Activated naive CD4-positive, alpha-beta T cell treated with anti-CD3 and anti-CD28 coated beads, Interleukin-2, amount 50 U/mL, for 16 hours (primary cell): ENCODE results near the gene NCAPD3.

Experiments used
- DNase-seq: peaks from one replicate; pipeline ENCODE4 v3.0.0-alpha.2; 2020

The NCAPD3 gene

DNA sequence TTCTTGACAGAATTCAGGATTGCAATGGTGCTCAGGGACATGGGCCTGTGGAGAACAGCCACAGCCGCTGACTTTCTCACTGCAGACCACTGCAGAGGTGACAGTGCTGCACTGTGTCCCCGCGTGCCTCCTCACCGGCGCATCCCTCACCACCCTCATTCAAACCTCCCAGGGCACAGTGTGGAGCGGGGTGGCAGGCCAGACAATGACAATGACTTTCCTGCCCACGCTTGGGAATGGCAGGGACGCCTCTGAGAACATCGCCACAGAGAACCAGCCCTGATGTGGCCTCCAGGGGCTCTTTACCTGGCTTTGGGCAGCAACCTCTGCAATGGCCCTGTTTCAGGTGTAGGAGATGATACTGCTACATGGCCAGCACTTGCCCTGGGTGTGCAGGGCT, 65.7 kb downstream of the NCAPD3 start:
- no peak for DNase-seq

DNA sequence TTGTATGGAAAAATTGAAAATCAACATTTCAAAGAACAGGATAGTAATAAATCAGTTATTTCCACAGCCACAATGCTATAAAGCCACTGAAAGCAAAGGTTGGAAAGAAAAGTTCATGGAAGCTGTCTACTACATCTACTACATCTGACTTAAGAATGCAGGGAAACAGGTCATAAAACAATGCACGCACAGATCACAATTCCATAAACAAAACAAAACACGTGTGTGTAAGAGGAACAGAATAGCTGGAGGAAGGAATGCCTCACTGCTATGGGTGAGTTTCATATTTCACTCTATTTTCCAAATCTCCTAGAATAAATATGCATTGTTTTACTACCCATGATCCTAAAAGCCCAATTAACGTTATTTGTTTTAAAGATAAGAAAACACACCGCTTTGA, 66.3 kb downstream of the NCAPD3 start:
- no peak for DNase-seq

DNA sequence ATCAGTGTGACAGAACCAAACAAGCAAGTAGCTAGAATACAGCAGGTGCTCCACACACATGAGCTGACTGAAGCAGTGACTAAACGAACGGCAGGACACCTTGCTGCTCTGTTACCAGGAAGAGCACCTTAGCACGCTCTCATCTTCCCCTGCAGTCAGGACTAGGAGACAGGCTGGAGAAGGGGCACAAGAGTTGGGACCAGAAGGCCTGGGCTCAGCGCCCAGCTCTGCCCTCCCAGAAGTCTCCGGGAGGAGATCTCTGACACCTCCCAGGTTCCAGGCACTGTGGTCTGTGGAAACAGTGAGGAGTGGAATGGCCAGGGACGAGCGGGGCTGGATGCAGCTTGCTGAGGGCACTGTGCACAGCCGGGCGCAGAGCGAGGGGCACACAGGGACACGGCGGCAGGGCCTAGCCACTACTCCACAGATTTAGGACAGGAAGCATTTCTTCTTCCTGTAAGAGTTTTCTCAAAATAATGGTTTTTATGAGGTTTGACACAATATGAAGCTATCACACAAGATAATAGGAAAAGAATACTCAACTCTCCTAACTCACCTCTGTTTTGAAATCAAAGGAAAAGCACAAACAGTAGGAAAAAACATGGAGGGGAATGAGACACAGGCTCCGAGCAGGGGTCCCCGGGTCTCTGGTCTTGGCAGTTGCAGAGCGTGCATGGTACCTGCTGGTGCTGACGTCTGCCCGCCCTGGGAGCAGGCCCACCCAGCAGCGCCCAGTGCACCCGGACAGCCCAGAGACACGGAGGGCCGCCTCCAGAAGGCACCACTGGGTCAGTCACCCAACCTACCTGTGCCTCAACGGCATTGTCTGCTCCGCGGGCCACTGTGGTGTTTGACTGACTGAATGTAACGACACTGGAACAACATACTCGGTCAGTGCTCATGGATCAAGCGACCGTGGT, 67.6 kb downstream of the NCAPD3 start:
- DNase-seq: no peak

DNA sequence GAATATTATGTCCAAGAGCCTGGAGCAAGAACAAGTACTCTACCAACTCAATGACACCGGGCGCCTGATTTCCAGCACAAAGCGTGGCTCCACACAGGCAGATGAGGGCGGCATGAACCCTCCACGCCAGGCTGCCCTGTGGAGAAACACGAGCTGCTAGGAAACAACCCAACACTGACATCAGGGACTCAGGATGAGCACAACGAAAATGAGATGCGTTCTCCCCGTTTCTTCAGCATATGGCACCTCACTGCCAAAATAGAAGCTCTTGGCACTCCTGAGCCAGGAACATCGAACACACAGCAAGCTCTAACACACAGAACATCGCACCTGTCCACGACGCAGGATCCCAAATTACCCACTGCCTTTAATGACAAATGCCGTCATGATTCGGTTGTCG, 68.3 kb downstream of the NCAPD3 start:
- DNase-seq: no peak

DNA sequence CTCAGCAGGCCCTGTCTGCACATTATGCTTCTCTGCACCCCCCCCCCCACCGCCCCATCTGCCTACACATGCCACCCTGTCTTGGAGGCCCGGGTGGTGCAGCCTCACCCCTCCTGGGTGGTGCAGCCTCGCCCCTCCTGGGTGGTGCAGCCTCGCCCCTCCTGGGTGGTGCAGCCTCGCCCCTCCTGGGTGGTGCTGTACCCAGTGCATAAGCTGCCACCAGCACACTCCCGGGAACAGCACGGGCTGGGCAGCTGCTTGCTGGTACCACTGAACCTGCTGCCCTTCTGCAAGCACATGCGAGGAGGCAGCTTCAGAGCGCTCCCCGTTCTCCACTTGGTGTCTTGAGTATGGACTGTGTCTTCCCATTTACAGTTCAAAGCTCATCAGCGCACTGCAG, 69.3 kb downstream of the NCAPD3 start:
- no peak for DNase-seq

DNA sequence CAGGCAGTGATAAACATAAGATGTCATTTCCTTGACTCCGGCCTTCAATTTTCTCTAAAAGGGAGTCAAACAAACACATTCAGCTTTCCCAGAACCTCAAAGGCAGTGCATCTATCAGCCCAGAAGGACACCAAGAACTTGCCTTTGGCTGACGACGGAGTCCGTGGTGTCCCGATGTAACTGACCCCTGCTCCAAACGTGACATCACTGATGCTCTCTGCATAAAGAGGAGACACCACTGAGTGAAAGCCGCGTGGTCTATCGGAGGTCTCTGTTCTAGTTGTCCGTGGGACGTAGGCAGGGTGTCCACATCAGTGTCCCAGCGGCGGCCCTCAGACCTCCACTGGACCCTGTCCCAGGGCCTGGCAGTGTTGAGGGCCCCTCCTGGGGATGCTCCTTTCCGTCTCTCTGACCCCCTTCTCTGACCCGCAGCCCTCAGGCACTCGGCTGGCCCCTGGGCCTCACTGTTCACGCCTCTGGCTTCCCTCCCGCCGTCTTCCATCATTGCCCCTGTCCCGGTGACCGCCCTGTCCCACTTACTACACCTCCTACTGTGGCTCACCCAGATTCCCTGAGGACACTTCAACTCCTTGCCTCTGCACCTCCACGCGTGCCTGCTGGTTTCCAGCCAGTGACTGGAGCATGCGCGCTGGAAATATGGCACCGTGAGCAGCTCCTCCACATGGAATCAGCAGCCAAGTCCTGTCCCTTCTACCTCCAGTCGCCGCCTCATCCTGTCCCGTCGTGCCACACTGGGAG, 70.4 kb downstream of the NCAPD3 start:
- no peak for DNase-seq

DNA sequence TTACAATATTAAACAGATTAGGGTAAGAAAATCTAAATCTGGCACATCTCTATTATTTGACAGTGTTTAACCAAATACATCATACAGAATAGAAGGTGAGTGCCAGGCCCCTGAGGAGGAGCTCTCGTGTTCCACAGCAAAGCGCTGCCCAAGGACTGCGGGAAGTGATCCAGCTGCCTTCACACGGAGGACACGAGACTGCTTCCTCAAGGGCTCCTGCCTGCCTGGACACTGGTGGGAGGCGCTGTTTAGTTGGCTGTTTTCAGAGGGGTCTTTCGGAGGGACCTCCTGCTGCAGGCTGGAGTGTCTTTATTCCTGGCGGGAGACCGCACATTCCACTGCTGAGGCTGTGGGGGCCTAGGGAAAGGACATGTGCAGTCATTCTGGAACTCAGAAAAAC, 71.1 kb downstream of the NCAPD3 start:
- DNase-seq: no peak

DNA sequence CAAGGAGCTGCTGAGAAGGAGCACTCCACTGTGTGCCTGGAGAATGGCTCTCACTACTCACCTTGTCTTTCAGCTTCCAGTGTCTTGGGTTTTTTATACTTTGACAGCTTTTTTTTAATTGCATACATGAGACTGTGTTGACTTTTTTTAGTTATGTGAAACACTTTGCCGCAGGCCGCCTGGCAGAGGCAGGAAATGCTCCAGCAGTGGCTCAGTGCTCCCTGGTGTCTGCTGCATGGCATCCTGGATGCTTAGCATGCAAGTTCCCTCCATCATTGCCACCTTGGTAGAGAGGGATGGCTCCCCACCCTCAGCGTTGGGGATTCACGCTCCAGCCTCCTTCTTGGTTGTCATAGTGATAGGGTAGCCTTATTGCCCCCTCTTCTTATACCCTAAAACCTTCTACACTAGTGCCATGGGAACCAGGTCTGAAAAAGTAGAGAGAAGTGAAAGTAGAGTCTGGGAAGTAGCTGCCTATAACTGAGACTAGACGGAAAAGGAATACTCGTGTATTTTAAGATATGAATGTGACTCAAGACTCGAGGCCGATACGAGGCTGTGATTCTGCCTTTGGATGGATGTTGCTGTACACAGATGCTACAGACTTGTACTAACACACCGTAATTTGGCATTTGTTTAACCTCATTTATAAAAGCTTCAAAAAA, 72.6 kb downstream of the NCAPD3 start:
- no peak for DNase-seq

DNA sequence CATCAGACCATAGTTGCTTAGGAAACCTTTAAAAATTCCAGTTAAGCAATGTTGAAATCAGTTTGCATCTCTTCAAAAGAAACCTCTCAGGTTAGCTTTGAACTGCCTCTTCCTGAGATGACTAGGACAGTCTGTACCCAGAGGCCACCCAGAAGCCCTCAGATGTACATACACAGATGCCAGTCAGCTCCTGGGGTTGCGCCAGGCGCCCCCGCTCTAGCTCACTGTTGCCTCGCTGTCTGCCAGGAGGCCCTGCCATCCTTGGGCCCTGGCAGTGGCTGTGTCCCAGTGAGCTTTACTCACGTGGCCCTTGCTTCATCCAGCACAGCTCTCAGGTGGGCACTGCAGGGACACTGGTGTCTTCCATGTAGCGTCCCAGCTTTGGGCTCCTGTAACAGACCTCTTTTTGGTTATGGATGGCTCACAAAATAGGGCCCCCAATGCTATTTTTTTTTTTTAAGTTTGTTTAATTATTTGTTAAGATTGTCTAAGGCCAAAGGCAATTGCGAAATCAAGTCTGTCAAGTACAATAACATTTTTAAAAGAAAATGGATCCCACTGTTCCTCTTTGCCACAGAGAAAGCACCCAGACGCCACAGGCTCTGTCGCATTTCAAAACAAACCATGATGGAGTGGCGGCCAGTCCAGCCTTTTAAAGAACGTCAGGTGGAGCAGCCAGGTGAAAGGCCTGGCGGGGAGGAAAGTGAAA, 73.4 kb downstream of the NCAPD3 start:
- no peak for DNase-seq

DNA sequence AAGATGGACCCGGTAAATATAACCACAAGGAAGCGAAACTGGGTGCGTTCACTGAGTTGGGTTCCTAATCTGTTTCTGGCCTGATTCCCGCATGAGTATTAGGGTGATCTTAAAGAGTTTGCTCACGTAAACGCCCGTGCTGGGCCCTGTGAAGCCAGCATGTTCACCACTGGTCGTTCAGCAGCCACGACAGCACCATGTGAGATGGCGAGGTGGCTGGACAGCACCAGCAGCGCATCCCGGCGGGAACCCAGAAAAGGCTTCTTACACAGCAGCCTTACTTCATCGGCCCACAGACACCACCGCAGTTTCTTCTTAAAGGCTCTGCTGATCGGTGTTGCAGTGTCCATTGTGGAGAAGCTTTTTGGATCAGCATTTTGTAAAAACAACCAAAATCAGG, 74.4 kb downstream of the NCAPD3 start:
- no peak for DNase-seq

DNA sequence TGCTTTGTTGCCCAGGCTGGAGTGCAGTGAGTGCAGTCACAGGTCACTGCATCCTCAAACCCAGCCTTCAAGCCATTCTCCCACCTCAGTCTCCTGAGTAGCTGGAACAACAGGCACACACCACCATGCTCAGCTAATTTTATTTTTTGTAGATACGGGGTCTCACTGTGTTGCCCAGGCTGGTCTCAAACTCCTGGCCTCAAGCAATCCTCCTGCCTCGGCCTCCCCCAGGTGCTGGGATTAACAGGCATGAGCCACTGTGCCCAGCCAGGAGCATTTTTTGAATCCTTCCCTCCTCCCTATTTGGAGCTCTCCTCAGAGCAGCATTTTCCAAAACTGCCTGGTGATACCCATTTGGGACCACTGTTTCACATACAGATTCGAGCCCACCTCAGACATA, 77.2 kb downstream of the NCAPD3 start:
- DNase-seq: no peak

DNA sequence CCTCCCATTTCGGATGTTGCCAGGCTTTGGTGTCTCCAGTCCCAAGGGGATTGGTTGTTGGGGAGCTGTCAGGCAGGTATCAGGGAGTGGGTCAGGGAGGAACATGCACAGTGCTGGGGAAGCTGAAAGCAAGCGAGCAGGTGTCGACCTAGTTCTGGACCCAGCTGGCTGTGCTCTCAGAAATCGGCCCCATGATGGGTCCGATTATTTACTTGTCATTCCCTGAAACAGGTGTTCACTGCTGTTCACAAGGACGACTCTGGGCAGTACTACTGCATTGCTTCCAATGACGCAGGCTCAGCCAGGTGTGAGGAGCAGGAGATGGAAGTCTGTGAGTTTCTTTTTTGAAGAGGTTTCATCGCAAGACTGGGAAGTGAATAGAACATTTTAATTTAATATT, 78.1 kb downstream of the NCAPD3 start:
- no peak for DNase-seq

DNA sequence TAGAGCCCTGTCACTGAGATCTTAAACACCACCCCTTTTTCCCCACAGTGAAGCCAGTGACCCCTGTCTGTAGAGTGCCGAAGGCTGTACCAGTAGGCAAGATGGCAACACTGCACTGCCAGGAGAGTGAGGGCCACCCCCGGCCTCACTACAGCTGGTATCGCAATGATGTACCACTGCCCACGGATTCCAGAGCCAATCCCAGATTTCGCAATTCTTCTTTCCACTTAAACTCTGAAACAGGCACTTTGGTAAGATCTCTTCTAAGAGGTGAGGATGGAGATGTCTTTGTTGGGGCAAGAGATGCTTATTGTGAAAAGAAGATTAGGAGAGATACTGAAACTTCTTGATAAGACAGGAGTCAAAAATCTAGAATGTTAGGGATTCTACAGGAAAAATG, 79.0 kb downstream of the NCAPD3 start:
- DNase-seq: no peak

DNA sequence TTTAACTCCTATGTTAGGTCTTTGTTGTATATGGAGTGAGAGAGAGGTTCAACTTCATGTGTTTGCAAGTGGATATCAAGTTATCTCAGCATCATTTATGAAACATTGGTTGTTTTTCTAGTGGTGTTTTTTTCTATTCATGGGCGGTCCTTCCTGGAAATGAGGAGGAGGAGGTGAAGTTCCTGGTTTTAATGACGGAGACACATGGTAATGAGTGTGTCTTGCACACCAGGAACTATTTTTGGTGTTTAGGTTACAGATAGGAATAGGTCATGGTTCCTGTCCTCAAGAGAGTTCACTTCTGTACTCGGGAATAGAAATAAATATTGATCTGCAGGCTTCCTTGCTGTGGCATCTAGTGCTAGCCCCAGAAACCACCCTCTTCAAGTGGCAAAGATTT, 80.0 kb downstream of the NCAPD3 start:
- no peak for DNase-seq

DNA sequence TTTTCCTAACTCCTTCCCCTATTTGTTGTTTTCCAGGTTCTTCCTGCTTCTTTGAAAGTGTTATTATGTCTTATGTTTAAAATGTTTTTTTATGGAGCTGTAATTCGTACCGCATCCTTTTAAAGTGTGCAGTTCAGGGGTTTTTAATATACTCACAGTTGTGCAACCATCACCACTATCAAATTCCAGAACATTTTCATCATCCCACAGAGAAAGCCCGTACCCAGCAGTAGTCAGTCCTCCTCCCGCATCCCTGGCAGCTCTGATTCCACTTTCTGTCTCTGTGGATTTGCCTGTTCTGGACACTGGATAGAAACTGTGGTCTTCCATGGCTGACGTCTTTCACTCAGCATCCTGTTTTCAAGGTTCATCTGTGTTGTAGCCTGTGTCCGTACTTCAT, 81.2 kb downstream of the NCAPD3 start:
- DNase-seq: no peak

DNA sequence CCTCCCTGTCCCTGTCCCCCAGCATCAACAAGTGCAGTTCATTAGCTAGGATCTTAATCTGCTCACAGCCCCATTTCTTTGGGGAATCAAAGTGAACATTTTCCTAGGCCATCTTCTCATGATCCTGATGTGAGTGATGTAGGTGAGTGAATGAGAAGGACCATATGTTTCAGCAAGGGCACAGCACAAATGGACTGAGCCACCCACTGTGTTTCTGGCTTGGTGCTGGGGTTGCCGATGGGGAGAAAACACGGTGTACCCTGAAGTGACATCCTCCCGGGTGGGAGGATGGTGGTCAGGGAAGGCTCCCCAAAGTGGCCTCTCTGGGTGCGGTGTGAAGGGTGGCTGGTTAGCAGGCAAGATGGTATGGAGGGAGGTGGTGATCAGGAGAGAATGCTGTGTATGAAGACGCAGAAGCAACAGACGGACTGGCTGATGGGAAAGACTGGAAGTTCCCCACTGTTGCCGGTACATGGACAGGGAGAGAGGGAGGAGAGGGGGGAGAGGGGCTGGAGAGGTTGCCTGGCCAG, 82.7 kb downstream of the NCAPD3 start:
- DNase-seq: no peak

DNA sequence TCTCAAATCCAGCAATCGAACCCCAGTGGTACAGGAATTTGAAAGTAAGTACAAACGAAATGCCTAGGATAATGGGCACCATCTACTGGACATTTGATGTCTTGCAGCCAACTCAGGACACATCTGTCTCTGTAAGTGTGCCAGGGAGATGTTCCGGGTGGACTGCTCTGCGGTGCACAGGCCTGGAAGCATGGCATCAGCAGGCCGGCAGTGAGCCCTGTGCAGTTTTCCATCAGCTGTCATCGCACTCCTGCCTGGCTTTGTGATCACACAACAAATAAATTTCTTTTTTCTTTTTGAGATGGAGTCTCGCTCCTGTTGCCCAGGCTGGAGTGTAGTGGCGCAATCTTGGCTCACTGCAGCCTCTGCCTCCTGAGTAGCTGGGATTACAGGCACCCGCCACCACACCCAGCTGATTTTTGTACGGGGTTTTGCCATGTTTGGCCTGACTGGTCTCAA, 83.9 kb downstream of the NCAPD3 start:
- peak; percentile 36 for DNase-seq

DNA sequence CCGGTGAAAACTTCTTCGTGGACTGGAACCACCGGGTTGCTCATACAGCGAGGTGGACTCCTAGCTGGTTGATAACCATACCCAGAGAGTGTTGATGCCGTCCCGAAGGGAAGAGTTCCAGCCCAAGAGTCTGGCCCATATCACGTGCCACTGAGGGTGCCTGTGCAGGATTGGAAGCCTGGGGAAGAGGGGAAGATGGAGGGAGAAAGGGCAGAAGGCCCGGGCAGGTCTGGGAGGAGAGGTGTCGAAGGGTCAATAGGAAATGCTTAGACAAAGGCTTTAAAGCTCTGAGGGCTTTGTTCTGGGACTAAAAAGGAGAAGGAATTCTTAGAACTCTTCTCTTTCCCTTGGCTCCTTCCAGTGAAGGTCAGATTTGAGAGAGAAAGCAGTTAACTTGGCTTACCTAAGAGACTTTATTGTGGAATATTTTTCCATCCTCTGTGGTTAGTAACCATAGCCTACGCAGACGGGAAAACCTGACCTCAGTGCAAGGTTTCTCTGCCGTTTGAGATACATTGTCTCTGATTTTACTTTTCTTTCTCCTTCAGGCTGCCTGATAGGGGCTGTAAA, 84.4 kb downstream of the NCAPD3 start:
- no peak for DNase-seq

DNA sequence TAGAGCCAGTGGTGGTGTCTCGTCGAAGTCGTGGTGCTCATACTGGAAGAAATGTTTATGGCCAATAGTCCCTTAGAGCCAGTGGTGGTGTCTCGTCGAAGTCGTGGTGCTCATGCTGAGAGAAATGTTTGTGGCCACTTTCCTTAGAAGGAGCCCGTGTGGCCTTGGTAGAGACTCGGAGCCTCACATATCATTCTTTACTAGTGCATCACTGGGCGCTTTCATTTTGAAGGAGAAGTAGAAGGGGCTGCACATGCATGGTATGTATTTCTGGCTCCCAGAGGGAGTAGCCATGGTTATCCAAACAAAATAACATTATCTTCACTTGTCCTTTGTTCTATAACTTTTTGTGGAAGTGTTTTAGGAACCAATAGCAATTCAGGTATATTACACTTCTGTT, 85.4 kb downstream of the NCAPD3 start:
- DNase-seq: no peak

DNA sequence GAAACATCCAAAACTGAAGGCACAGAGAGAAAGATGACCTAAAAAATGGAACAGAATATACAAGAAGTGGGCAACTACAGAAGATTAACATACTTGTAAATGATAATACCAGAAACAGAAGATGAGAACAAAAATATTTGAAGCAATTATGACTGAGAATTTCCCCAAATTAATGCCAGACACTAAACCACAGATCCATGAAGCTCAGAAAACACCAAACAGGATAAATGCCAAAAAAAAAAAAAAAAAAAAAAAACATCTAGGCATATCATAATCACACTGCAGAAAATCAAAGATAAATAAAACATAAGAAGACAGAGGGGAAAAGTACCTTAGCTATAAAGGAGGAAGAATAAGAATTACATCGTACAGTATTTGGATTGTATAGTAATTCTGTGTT, 89.6 kb downstream of the NCAPD3 start:
- DNase-seq: no peak

DNA sequence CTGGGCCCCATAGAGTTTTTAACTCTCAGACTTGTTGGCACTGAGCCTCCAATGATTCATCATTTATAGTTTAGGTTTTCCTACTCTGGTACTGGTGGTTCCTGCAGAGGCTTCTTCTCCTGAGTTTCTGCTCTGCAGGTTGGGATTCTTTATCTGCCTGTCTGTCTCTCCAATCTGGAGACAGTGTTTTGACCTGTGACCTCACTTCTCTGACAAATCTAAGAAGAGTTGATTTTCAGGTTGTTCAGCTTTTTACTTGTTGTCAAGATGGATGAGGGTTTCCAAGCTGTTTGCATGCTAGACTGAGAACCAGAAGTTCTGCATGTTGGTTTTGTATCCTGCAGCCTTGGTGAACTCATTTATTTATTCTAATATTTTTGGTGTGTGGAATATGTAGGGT, 91.0 kb downstream of the NCAPD3 start:
- no peak for DNase-seq

DNA sequence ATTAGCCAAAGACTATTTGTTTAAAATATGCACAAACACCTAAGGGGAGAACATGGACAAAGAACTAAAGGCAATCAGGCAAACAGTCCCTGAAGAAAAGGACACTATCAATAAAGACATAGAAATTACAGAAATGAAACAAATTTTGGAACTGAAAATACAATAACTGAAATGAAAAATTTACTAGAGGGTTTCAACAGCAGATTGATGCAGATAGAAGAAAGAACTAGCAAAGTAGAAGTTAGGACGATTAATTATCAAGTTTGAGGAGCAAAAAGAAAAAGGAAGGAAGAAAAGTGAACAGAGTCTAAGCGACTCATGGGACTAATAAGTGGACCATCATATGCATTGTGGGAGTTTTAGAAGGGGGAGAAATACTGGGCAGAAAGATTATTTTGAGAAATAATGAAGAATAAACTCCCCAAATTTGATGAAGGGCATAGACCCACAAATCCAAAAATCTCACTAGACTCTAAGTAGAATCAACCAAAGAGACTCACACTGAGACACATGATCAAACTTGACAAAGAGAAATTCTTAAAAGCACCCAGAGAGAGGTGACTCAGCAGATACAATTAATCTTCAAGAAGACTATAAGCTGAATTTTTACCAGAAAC, 92.0 kb downstream of the NCAPD3 start:
- DNase-seq: no peak
